Right lobe of liver (tissue), 4 donors: ENCODE data around the gene MAP3K1.

Experiments
- POLR2A ChIP-seq: fragments of 450-650 bp; IDR thresholded peaks from one replicate; pipeline ENCODE4 v1.6.1; 2017; ENCODE audit warnings: antibody characterized with exemption, mild to moderate bottlenecking
- TF ChIP-seq, protein P1 (sequence below), 4 donors: fragments of 200-600 bp in 3 of 4; fragments of 450-650 bp in 1 of 4; IDR thresholded peaks; one replicate each; pipeline versions ENCODE4 v1.5.1 to v1.8.0; 2016 to 2022; ENCODE audit warnings: antibody characterized with exemption in 4 of 4, mild to moderate bottlenecking in 2 of 4
- donor health status: DM: no; HTN: no; CAD: no.
- donor health status: DM: no; HTN: no; CAD: no.
- donor health status: DM: no; HTN: yes; CAD: no.

GRCh38 chr5:56900395-56900794 is 85.0 kb downstream of the MAP3K1 start:
- TF ChIP-seq, protein P1, sequence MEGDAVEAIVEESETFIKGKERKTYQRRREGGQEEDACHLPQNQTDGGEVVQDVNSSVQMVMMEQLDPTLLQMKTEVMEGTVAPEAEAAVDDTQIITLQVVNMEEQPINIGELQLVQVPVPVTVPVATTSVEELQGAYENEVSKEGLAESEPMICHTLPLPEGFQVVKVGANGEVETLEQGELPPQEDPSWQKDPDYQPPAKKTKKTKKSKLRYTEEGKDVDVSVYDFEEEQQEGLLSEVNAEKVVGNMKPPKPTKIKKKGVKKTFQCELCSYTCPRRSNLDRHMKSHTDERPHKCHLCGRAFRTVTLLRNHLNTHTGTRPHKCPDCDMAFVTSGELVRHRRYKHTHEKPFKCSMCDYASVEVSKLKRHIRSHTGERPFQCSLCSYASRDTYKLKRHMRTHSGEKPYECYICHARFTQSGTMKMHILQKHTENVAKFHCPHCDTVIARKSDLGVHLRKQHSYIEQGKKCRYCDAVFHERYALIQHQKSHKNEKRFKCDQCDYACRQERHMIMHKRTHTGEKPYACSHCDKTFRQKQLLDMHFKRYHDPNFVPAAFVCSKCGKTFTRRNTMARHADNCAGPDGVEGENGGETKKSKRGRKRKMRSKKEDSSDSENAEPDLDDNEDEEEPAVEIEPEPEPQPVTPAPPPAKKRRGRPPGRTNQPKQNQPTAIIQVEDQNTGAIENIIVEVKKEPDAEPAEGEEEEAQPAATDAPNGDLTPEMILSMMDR (IDR thresholded peaks at IDR 0.05) = no peak
- no peak for TF ChIP-seq POLR2A
